ENCODE measurements around the gene TCN2.
"Not testable (repeated sequence)": the region's sequence is repeated elsewhere in the genome, so short reads cannot be mapped to it uniquely, and the experiment has no call there.

TCN2 gene

DNA sequence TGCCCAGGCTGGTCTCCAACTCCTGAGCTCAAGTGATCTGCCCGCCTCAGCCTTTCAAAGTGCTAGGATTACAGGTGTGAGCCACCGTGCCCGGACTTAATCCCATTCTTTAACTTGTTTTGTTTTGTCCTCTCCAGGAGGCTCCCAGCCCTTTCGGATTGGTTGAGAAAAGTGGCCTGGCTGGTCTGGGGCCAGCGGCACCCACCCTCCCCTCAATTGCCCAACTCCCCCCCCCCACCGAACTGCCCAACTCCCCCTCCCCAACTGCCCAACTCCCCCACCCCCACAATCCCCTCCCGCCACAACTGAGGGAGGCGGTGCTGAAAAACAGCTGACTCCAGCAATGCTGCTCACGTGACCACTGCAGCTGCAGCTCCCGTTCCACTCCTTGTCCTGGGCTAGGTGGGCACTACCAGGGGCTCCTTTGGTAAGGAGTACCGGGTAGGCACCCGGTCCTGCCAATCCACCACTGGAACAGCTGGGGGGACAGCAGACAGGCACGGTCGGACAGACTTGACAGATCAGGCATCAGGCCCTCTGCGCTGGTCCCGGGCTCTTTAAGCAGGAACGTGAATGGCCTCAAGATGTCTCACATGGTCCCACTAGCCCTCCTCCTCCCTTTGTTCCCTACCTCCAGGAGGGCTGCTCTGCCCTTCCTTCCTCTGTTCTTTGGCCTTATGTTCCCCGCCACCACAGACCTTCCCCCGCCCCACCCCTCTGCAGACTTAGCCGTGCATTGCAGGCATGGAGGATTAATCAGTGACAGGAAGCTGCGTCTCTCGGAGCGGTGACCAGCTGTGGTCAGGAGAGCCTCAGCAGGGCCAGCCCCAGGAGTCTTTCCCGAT is at the start of gene TCN2:
TSS of gene TCN2 (plus strand) at position 720 of the 845 bp plus-strand sequence. CDS start 158 bp downstream, outside the sequence.
- Histone ChIP-seq H3K27me3 (ENCODE audit: control insufficient read depth in 5 of 5, insufficient read depth in 4 of 5, low read length in 5 of 5) (no peaks in the 10 kb centered on the region), H3K9me3 (ENCODE audit: control insufficient read depth in 5 of 5, low read length in 5 of 5) (no peaks in the 10 kb centered on the region), H3K27ac (ENCODE audit: low read depth, low read length) (peak within 1 kb of the TSS; percentile 50), H3K9ac (ENCODE audit: low read length in 5 of 5) (peak within 1 kb of the TSS; percentile 54 to 78 (median 62)), H3K36me3 (ENCODE audit: control insufficient read depth in 5 of 5, insufficient read depth in 5 of 5, low read length in 5 of 5) (peaks cover 0 to 12% (median 3%) of the 10 kb centered on the region in 5 donors), H3K4me1 (ENCODE audit: control insufficient read depth in 5 of 5, insufficient read depth in 5 of 5, low read length in 5 of 5) (peaks cover 9 to 67% (median 50%) of the 10 kb centered on the region in 5 donors), H3K4me3 (ENCODE audit: low read depth in 1 of 5, low read length in 5 of 5) (peak within 1 kb of the TSS; percentile 72 to 99 (median 92))

GRCh38 chr22:30557243-30557642 is 49.7 kb upstream of the TCN2 start:
- no peak overlapping the region for H3K27ac ChIP-seq (ENCODE audit: low read depth, low read length)
- H3K9me3 ChIP-seq (ENCODE audit: control insufficient read depth in 5 of 5, low read length in 5 of 5), result no peaks in the 10 kb centered on the region
- H3K27me3 ChIP-seq (ENCODE audit: control insufficient read depth in 5 of 5, insufficient read depth in 4 of 5, low read length in 5 of 5), result peaks cover 2 to 11% (median 7%) of the 10 kb centered on the region in 5 donors
- no peaks in the 10 kb centered on the region for H3K36me3 ChIP-seq (ENCODE audit: control insufficient read depth in 5 of 5, insufficient read depth in 5 of 5, low read length in 5 of 5)
- no peaks in the 10 kb centered on the region for H3K4me1 ChIP-seq (ENCODE audit: control insufficient read depth in 5 of 5, insufficient read depth in 5 of 5, low read length in 5 of 5)
- no peak overlapping the region for H3K4me3 ChIP-seq (ENCODE audit: low read depth in 1 of 5, low read length in 5 of 5)
- H3K9ac ChIP-seq (ENCODE audit: low read length in 5 of 5), result no peak overlapping the region

DNA sequence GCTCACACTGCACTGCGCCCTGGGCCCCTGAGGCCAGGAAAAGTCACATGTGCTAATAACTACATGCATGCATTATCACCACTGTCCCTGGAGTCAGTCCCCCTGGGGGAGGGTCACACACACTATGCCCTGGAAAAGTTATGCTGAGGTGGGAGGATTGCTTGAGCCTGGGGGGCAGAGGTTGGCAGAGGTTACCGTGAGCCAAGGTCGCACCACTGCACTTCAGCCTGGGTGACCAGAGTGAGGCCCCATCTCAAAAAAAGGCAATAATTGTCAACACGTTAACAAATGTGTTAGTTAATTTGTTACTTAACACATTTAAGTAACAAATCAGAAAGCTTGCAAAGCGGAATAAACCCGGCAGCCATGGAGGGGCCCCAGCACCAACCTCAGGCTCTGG is 47.1 kb upstream of the TCN2 start:
- Histone ChIP-seq H3K36me3 (ENCODE audit: control insufficient read depth in 5 of 5, insufficient read depth in 5 of 5, low read length in 5 of 5) (no peaks in the 10 kb centered on the region), H3K4me1 (ENCODE audit: control insufficient read depth in 5 of 5, insufficient read depth in 5 of 5, low read length in 5 of 5) (no peaks in the 10 kb centered on the region), H3K9ac (ENCODE audit: low read length in 5 of 5) (no peak overlapping the region), H3K4me3 (ENCODE audit: low read depth in 1 of 5, low read length in 5 of 5) (no peak overlapping the region), H3K27ac (ENCODE audit: low read depth, low read length) (no peak overlapping the region), H3K9me3 (ENCODE audit: control insufficient read depth in 5 of 5, low read length in 5 of 5) (no peaks in the 10 kb centered on the region), H3K27me3 (ENCODE audit: control insufficient read depth in 5 of 5, insufficient read depth in 4 of 5, low read length in 5 of 5) (peaks cover 2 to 22% (median 8%) of the 10 kb centered on the region in 5 donors)

DNA sequence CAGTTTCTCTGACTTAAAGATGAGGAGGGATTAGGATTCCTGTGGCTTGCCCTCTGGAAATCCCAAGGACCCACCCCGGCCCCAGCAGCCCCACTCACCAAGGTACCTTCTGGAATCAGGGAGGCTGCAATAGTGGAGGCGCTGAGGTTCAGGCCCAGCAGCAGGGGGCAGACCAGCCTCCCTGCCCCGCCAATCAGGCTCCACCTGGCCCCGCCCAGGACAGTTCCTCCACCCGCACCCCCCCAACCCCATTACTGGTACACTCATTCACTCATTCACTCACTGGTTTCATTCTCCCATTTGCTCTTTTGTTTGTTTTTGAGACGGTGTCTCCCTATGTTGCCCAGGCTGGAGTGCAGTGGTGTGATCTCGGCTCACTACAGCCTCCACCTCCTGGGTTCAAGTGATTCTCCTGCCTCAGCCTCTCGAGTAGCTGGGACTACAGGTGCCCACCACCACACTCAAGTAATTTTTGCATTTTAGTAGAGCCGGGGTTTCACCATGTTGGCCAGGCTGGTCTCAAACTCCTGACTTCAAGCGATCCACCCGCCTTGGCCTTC is 46.3 kb upstream of the TCN2 start:
- H3K36me3 ChIP-seq (ENCODE audit: control insufficient read depth in 5 of 5, insufficient read depth in 5 of 5, low read length in 5 of 5); H3K9me3 ChIP-seq (ENCODE audit: control insufficient read depth in 5 of 5, low read length in 5 of 5); H3K4me3 ChIP-seq (ENCODE audit: low read depth in 1 of 5, low read length in 5 of 5); H3K9ac ChIP-seq (ENCODE audit: low read length in 5 of 5); H3K27ac ChIP-seq (ENCODE audit: low read depth, low read length); H3K4me1 ChIP-seq (ENCODE audit: control insufficient read depth in 5 of 5, insufficient read depth in 5 of 5, low read length in 5 of 5): not testable (repeated sequence)
- H3K27me3 ChIP-seq (ENCODE audit: control insufficient read depth in 5 of 5, insufficient read depth in 4 of 5, low read length in 5 of 5), result peaks cover 2 to 22% (median 8%) of the 10 kb centered on the region in 5 donors

- Histone ChIP-seq H3K9ac (ENCODE audit: low read length in 5 of 5) (no peak overlapping the region), H3K4me3 (ENCODE audit: low read depth in 1 of 5, low read length in 5 of 5) (no peak overlapping the region), H3K36me3 (ENCODE audit: control insufficient read depth in 5 of 5, insufficient read depth in 5 of 5, low read length in 5 of 5) (no peaks in the 10 kb centered on the region), H3K4me1 (ENCODE audit: control insufficient read depth in 5 of 5, insufficient read depth in 5 of 5, low read length in 5 of 5) (no peaks in the 10 kb centered on the region), H3K27me3 (ENCODE audit: control insufficient read depth in 5 of 5, insufficient read depth in 4 of 5, low read length in 5 of 5) (peaks cover 2 to 22% (median 8%) of the 10 kb centered on the region in 5 donors), H3K9me3 (ENCODE audit: control insufficient read depth in 5 of 5, low read length in 5 of 5) (no peaks in the 10 kb centered on the region), H3K27ac (ENCODE audit: low read depth, low read length) (no peak overlapping the region)
Observed at GRCh38 chr22:30561402-30562189, 45.4 kb upstream of the TCN2 start.

DNA sequence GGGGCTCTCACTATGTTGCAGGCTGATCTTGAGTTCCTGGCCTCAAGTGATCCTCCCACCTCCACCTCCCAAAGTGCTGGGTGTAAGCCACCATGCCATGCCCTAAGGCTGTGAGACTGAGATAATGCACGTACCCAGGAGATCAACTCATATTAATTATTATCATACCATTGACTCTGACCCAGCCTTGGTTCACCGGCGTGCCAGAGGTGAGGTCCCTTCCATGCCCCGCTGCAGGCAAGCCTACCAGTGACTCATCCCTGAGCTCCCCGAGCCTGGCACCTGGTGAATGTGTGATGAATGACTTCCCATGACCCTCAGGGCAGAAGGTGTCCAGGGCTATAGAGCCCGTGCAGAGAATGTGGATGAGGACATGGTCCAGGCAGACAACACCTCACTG is 44.6 kb upstream of the TCN2 start:
- H3K36me3 ChIP-seq (ENCODE audit: control insufficient read depth in 5 of 5, insufficient read depth in 5 of 5, low read length in 5 of 5), result no peaks in the 10 kb centered on the region
- no peak overlapping the region for H3K9ac ChIP-seq (ENCODE audit: low read length in 5 of 5)
- no peaks in the 10 kb centered on the region for H3K9me3 ChIP-seq (ENCODE audit: control insufficient read depth in 5 of 5, low read length in 5 of 5)
- H3K4me1 ChIP-seq (ENCODE audit: control insufficient read depth in 5 of 5, insufficient read depth in 5 of 5, low read length in 5 of 5), result no peaks in the 10 kb centered on the region
- no peak overlapping the region for H3K4me3 ChIP-seq (ENCODE audit: low read depth in 1 of 5, low read length in 5 of 5)
- H3K27ac ChIP-seq (ENCODE audit: low read depth, low read length), result no peak overlapping the region
- peaks cover 2 to 22% (median 8%) of the 10 kb centered on the region in 5 donors for H3K27me3 ChIP-seq (ENCODE audit: control insufficient read depth in 5 of 5, insufficient read depth in 4 of 5, low read length in 5 of 5)

DNA sequence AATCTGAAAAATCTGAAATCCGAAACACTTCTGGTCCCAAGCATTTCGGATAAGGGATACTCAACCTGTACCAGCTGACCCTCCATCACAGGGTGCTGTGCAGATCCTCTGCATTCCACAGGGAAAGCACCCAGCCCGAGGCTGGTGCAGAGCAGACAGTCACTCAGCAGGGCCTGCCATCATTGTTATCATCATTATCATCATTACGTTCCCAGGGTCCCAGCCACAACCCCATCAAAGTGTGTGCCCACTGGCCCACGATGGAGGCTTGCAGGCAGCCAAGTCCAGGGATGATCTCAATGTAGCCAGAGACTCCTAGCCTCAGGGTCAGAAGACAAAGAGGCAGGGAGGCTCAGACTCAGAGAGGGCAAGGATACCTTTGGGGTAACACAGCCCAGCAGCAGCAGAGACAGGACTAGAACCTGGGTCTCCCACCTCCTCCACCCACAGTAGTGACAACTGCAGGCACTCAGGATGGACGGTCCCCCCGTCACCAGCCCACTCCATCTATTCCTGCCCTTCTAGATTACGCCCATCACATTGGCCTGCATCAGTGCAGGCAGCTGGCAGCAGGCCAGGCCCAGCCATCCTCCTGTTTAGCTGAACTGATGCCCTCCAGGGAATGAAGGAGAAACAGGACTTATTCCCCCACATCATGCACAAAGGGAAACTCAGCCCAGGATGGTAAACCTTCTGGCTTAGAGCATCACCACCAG is 42.8 kb upstream of the TCN2 start:
- H3K27ac ChIP-seq (ENCODE audit: low read depth, low read length), result no peak overlapping the region
- H3K27me3 ChIP-seq (ENCODE audit: control insufficient read depth in 5 of 5, insufficient read depth in 4 of 5, low read length in 5 of 5), result peaks cover 8 to 25% (median 10%) of the 10 kb centered on the region in 5 donors
- no peak overlapping the region for H3K4me3 ChIP-seq (ENCODE audit: low read depth in 1 of 5, low read length in 5 of 5)
- no peaks in the 10 kb centered on the region for H3K4me1 ChIP-seq (ENCODE audit: control insufficient read depth in 5 of 5, insufficient read depth in 5 of 5, low read length in 5 of 5)
- H3K9me3 ChIP-seq (ENCODE audit: control insufficient read depth in 5 of 5, low read length in 5 of 5), result no peaks in the 10 kb centered on the region
- H3K36me3 ChIP-seq (ENCODE audit: control insufficient read depth in 5 of 5, insufficient read depth in 5 of 5, low read length in 5 of 5), result no peaks in the 10 kb centered on the region
- no peak overlapping the region for H3K9ac ChIP-seq (ENCODE audit: low read length in 5 of 5)

DNA sequence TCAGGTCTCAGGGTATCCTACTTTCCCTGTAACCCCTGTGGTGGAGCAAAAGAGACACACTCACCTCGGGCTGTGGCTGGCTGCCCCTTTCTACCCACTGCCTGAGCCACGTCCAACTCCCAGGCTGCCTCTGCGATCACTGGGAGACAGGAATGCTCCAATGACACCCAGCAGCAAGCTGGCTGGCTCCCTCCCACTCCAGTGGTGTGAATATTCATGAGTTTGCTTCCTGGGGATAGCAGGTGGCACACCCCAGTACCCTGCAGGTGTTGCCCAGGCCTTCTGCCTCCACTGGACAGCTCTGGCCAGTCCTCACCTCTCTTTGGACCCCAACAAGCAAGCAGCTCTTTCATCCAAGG is 42.2 kb upstream of the TCN2 start:
- H3K9ac ChIP-seq (ENCODE audit: low read length in 5 of 5), result no peak overlapping the region
- H3K9me3 ChIP-seq (ENCODE audit: control insufficient read depth in 5 of 5, low read length in 5 of 5), result no peaks in the 10 kb centered on the region
- H3K27ac ChIP-seq (ENCODE audit: low read depth, low read length), result no peak overlapping the region
- no peak overlapping the region for H3K4me3 ChIP-seq (ENCODE audit: low read depth in 1 of 5, low read length in 5 of 5)
- peaks cover 8 to 22% (median 11%) of the 10 kb centered on the region in 5 donors for H3K27me3 ChIP-seq (ENCODE audit: control insufficient read depth in 5 of 5, insufficient read depth in 4 of 5, low read length in 5 of 5)
- no peaks in the 10 kb centered on the region for H3K4me1 ChIP-seq (ENCODE audit: control insufficient read depth in 5 of 5, insufficient read depth in 5 of 5, low read length in 5 of 5)
- H3K36me3 ChIP-seq (ENCODE audit: control insufficient read depth in 5 of 5, insufficient read depth in 5 of 5, low read length in 5 of 5), result no peaks in the 10 kb centered on the region

DNA sequence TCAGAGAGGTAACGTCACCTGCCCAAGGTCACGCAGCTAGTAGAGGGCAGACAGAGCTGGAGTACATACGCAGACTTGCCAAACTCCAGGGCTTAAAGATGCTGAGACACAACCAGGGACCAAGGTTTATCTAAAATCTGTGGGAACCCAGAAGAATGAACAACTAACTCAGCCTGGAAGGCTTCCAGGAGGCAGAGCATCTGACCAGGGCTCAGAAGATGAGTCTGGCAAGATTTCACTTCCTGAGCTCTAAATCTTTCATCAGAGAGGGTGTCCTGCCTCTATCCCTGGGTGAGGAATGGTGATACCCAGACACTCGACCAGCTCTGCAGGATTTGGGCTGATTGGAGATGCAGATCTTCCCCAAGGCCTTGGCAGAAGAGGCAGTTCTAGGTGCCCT is 41.6 kb upstream of the TCN2 start:
- no peaks in the 10 kb centered on the region for H3K4me1 ChIP-seq (ENCODE audit: control insufficient read depth in 5 of 5, insufficient read depth in 5 of 5, low read length in 5 of 5)
- no peak overlapping the region for H3K9ac ChIP-seq (ENCODE audit: low read length in 5 of 5)
- no peak overlapping the region for H3K27ac ChIP-seq (ENCODE audit: low read depth, low read length)
- peaks cover 8 to 21% (median 11%) of the 10 kb centered on the region in 5 donors for H3K27me3 ChIP-seq (ENCODE audit: control insufficient read depth in 5 of 5, insufficient read depth in 4 of 5, low read length in 5 of 5)
- H3K36me3 ChIP-seq (ENCODE audit: control insufficient read depth in 5 of 5, insufficient read depth in 5 of 5, low read length in 5 of 5), result no peaks in the 10 kb centered on the region
- H3K9me3 ChIP-seq (ENCODE audit: control insufficient read depth in 5 of 5, low read length in 5 of 5), result no peaks in the 10 kb centered on the region
- no peak overlapping the region for H3K4me3 ChIP-seq (ENCODE audit: low read depth in 1 of 5, low read length in 5 of 5)

Data from subcutaneous abdominal adipose tissue (tissue), 5 donors.